ENCODE results near the gene RASGRP2. TPM values are rescaled to one million over a fixed set of nuclear protein-coding genes. Genes with fewer than 3 reads are reported as not detected.

Gene RASGRP2
- total RNA-seq, 1 donor from 2014 or later = 12.0 TPM

DNA sequence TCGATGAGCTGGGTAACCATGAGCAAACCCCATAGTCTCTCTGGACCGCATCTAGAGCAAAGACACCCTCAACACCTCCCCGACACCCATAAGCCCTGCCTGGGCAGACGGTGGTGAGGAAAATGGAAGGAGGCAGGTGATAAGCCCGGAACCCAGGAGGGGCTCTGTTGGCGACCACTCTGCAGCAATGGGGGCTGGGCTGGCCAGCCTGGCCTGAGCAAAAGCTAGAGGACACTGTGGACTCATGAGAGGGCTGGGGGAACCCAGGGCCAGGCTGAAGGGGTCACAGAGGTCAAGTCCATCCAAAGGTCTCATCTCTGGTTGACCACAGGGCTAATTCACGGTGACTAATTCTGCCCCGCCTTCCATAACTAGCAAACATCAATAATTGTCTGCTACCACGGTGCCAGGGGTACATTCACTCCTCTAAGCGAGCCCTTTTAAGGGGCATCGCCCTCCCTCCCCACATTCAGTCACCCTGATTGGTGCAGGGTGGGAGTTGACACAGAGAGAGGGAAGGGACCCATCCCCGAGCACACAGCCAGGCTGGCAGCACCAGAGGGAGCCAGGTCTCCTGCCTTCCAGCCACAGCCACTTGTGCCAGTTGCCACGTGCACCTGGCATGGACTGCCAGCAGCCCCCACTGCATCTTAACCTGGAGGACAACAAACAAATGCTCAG, 11.9 kb upstream of the RASGRP2 start:
- Histone ChIP-seq H3K27ac (ENCODE audit: low read depth, low read length) (peak overlapping the region; percentile 20), H3K9ac (ENCODE audit: low read depth in 1 of 3, low read length in 3 of 3) (peak overlapping the region in 2 of 3 donors; percentile 65 to 100), H3K4me3 (ENCODE audit: low read length in 3 of 3) (peak overlapping the region; percentile 47 to 54 (median 49)), H3K4me1 (ENCODE audit: control insufficient read depth in 3 of 3, insufficient read depth in 3 of 3, low read length in 3 of 3) (peaks cover 70 to 96% (median 90%) of the 10 kb centered on the region in 3 donors), H3K36me3 (ENCODE audit: control insufficient read depth in 3 of 3, insufficient read depth in 3 of 3, low read length in 3 of 3) (peaks cover 63 to 72% (median 66%) of the 10 kb centered on the region in 3 donors), H3K27me3 (ENCODE audit: control insufficient read depth in 3 of 3, insufficient read depth in 3 of 3, low read length in 3 of 3) (no peaks in the 10 kb centered on the region), H3K9me3 (ENCODE audit: control insufficient read depth in 3 of 3, low read length in 3 of 3) (no peaks in the 10 kb centered on the region)

- H3K27ac ChIP-seq (ENCODE audit: low read depth, low read length) = peak overlapping the region; percentile 20
- no peaks in the 10 kb centered on the region for H3K27me3 ChIP-seq (ENCODE audit: control insufficient read depth in 3 of 3, insufficient read depth in 3 of 3, low read length in 3 of 3)
- no peaks in the 10 kb centered on the region for H3K9me3 ChIP-seq (ENCODE audit: control insufficient read depth in 3 of 3, low read length in 3 of 3)
- peaks cover 68 to 95% (median 89%) of the 10 kb centered on the region in 3 donors for H3K4me1 ChIP-seq (ENCODE audit: control insufficient read depth in 3 of 3, insufficient read depth in 3 of 3, low read length in 3 of 3)
- H3K36me3 ChIP-seq (ENCODE audit: control insufficient read depth in 3 of 3, insufficient read depth in 3 of 3, low read length in 3 of 3) = peaks cover 70 to 78% (median 73%) of the 10 kb centered on the region in 3 donors
- peak overlapping the region; percentile 14 to 100 (median 65) for H3K9ac ChIP-seq (ENCODE audit: low read depth in 1 of 3, low read length in 3 of 3)
- peak overlapping the region; percentile 47 to 54 (median 49) for H3K4me3 ChIP-seq (ENCODE audit: low read length in 3 of 3)
These were observed 11.1 kb upstream of the RASGRP2 start for GRCh38 chr11:64754919-64755662.

- Histone ChIP-seq H3K36me3 (ENCODE audit: control insufficient read depth in 3 of 3, insufficient read depth in 3 of 3, low read length in 3 of 3) (peaks cover 71 to 78% (median 74%) of the 10 kb centered on the region in 3 donors), H3K27ac (ENCODE audit: low read depth, low read length) (peak overlapping the region; percentile 0), H3K4me1 (ENCODE audit: control insufficient read depth in 3 of 3, insufficient read depth in 3 of 3, low read length in 3 of 3) (peaks cover 67 to 87% (median 84%) of the 10 kb centered on the region in 3 donors)
These were observed 10.4 kb upstream of the RASGRP2 start for GRCh38 chr11:64754124-64754918.

GRCh38 chr11:64753380-64754123, 9.6 kb upstream of the RASGRP2 start:
- peaks cover 67 to 81% (median 80%) of the 10 kb centered on the region in 3 donors for H3K4me1 ChIP-seq (ENCODE audit: control insufficient read depth in 3 of 3, insufficient read depth in 3 of 3, low read length in 3 of 3)
- H3K36me3 ChIP-seq (ENCODE audit: control insufficient read depth in 3 of 3, insufficient read depth in 3 of 3, low read length in 3 of 3) = peaks cover 72 to 75% (median 72%) of the 10 kb centered on the region in 3 donors
- no peak overlapping the region for H3K27ac ChIP-seq (ENCODE audit: low read depth, low read length)
- peak overlapping the region in 1 of 3 donors; percentile 45 for H3K4me3 ChIP-seq (ENCODE audit: low read length in 3 of 3)
- no peaks in the 10 kb centered on the region for H3K27me3 ChIP-seq (ENCODE audit: control insufficient read depth in 3 of 3, insufficient read depth in 3 of 3, low read length in 3 of 3)
- H3K9ac ChIP-seq (ENCODE audit: low read depth in 1 of 3, low read length in 3 of 3) = peak overlapping the region in 2 of 3 donors; percentile 12 to 50
- no peaks in the 10 kb centered on the region for H3K9me3 ChIP-seq (ENCODE audit: control insufficient read depth in 3 of 3, low read length in 3 of 3)

More at GRCh38 chr11:64754124-64754918, 10.4 kb upstream of the RASGRP2 start:
- H3K27me3 ChIP-seq (ENCODE audit: control insufficient read depth in 3 of 3, insufficient read depth in 3 of 3, low read length in 3 of 3) = no peaks in the 10 kb centered on the region
- H3K9ac ChIP-seq (ENCODE audit: low read depth in 1 of 3, low read length in 3 of 3) = peak overlapping the region; percentile 12 to 100 (median 14)
- H3K4me3 ChIP-seq (ENCODE audit: low read length in 3 of 3) = peak overlapping the region; percentile 14 to 54 (median 47)
- no peaks in the 10 kb centered on the region for H3K9me3 ChIP-seq (ENCODE audit: control insufficient read depth in 3 of 3, low read length in 3 of 3)

DNA sequence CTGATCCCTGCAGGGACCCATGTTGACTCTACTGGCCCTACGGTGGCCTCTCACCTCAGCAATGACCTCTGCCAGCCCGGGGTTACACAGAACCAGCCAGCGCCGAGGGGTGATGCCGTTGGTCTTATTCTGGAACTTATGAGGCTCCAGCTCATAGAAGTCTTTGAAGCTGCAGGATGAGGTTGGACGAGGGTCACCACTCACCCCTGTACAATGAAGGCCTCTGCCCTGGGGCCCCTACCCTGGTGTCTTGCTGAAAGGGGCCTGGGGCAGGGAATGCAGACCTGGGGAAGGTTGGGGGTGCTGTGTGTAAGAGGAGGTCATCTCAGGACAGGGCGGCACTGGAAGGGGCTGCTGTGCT, 9.1 kb upstream of the RASGRP2 start:
- peaks cover 69 to 79% (median 79%) of the 10 kb centered on the region in 3 donors for H3K4me1 ChIP-seq (ENCODE audit: control insufficient read depth in 3 of 3, insufficient read depth in 3 of 3, low read length in 3 of 3)
- H3K36me3 ChIP-seq (ENCODE audit: control insufficient read depth in 3 of 3, insufficient read depth in 3 of 3, low read length in 3 of 3) = peaks cover 69 to 72% (median 70%) of the 10 kb centered on the region in 3 donors

DNA sequence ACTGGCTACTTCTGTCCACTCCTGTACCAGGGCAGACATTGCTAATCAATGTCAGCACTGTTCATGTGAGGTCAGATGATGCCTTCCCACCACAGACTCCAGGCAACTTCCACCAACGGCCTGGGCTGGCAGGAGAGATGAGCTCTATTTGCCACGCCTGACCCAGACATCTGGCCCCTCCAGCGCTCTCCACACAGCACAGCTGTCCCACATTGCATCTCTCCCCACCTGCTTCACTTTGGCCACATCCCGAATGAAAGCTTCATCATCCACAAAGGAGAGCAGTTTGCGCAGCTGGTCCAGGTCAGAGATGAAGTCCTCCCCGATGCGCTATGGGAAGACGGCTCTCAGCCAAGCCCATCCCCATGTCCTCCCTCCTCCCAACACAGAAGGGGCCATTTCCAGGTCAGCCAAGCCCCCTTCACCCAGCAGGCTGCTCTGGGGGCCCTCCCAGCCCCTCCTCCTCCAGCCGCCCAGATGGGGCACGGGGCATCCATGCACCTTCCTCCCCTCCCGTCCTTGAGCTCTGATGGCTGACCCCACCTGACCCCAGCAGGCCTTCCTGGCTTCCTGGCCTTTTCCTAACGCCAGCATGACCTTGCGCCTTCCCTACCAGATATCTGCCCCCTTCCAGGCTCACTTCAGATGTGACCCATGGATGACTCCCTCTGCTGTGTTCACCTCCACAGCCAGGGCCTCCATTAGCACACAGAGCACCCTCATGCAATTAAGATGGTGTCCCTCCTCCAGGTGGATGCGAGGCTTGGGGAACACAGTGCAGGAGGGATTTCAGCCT, 8.4 kb upstream of the RASGRP2 start:
- no peaks in the 10 kb centered on the region for H3K27me3 ChIP-seq (ENCODE audit: control insufficient read depth in 3 of 3, insufficient read depth in 3 of 3, low read length in 3 of 3)
- peak overlapping the region in 2 of 3 donors; percentile 3 to 35 for H3K4me3 ChIP-seq (ENCODE audit: low read length in 3 of 3)
- no peak overlapping the region for H3K27ac ChIP-seq (ENCODE audit: low read depth, low read length)
- no peaks in the 10 kb centered on the region for H3K9me3 ChIP-seq (ENCODE audit: control insufficient read depth in 3 of 3, low read length in 3 of 3)
- peaks cover 65 to 70% (median 66%) of the 10 kb centered on the region in 3 donors for H3K36me3 ChIP-seq (ENCODE audit: control insufficient read depth in 3 of 3, insufficient read depth in 3 of 3, low read length in 3 of 3)
- peak overlapping the region in 1 of 3 donors; percentile 70 for H3K9ac ChIP-seq (ENCODE audit: low read depth in 1 of 3, low read length in 3 of 3)
- peaks cover 68 to 79% (median 79%) of the 10 kb centered on the region in 3 donors for H3K4me1 ChIP-seq (ENCODE audit: control insufficient read depth in 3 of 3, insufficient read depth in 3 of 3, low read length in 3 of 3)

More for the DNA sequence above, 9.1 kb upstream of the RASGRP2 start:
- Histone ChIP-seq H3K27ac (ENCODE audit: low read depth, low read length) (no peak overlapping the region), H3K27me3 (ENCODE audit: control insufficient read depth in 3 of 3, insufficient read depth in 3 of 3, low read length in 3 of 3) (no peaks in the 10 kb centered on the region), H3K9ac (ENCODE audit: low read depth in 1 of 3, low read length in 3 of 3) (peak overlapping the region in 1 of 3 donors; percentile 70), H3K4me3 (ENCODE audit: low read length in 3 of 3) (peak overlapping the region in 2 of 3 donors; percentile 30 to 35), H3K9me3 (ENCODE audit: control insufficient read depth in 3 of 3, low read length in 3 of 3) (no peaks in the 10 kb centered on the region)

DNA sequence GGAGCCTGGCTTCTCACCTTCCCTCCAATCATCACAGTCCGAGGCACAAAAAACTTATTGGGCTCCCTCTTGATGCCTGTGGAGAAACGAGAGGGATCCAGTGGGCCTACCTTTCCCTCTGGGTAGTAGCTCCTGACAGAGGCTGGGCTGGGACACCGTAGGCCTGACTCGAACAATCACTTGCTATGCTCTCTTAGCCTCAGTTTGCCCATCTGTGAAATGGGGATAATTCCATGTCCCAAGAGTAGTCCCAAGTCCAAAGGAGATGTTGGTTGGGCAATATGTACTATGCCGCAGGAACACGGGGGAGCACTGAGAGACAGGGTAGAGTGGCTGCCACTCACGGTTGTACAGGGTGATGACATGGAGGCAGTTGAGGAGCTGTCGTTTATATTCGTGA, 7.6 kb upstream of the RASGRP2 start:
- Histone ChIP-seq H3K27ac (ENCODE audit: low read depth, low read length) (no peak overlapping the region), H3K36me3 (ENCODE audit: control insufficient read depth in 3 of 3, insufficient read depth in 3 of 3, low read length in 3 of 3) (peaks cover 66 to 76% (median 67%) of the 10 kb centered on the region in 3 donors), H3K27me3 (ENCODE audit: control insufficient read depth in 3 of 3, insufficient read depth in 3 of 3, low read length in 3 of 3) (no peaks in the 10 kb centered on the region), H3K9ac (ENCODE audit: low read depth in 1 of 3, low read length in 3 of 3) (no peak overlapping the region), H3K4me1 (ENCODE audit: control insufficient read depth in 3 of 3, insufficient read depth in 3 of 3, low read length in 3 of 3) (peaks cover 70 to 79% (median 79%) of the 10 kb centered on the region in 3 donors), H3K4me3 (ENCODE audit: low read length in 3 of 3) (no peak overlapping the region), H3K9me3 (ENCODE audit: control insufficient read depth in 3 of 3, low read length in 3 of 3) (no peaks in the 10 kb centered on the region)

DNA sequence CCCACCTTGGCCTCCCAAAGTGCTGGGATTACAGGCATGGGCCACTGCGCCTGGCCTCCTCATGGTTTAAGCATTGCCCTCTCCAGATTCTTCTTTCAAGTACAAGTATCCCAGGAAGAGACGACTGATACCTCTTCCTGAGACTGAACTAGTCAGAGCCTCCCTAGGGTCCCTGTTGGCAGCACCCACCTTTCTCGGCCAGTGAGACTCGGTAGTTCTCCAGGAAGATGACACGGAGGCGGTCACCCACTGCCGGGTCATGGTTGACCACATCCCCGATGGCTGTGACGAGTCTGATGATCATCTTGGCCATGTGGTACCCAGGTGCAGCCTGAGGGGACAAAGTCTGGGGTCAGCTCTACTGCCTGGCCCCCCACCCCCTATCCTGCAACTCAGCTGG, 7.2 kb upstream of the RASGRP2 start:
- Histone ChIP-seq H3K4me3 (ENCODE audit: low read length in 3 of 3) (no peak overlapping the region), H3K4me1 (ENCODE audit: control insufficient read depth in 3 of 3, insufficient read depth in 3 of 3, low read length in 3 of 3) (peaks cover 70 to 79% (median 79%) of the 10 kb centered on the region in 3 donors), H3K9ac (ENCODE audit: low read depth in 1 of 3, low read length in 3 of 3) (no peak overlapping the region), H3K27me3 (ENCODE audit: control insufficient read depth in 3 of 3, insufficient read depth in 3 of 3, low read length in 3 of 3) (no peaks in the 10 kb centered on the region), H3K27ac (ENCODE audit: low read depth, low read length) (no peak overlapping the region), H3K9me3 (ENCODE audit: control insufficient read depth in 3 of 3, low read length in 3 of 3) (no peaks in the 10 kb centered on the region), H3K36me3 (ENCODE audit: control insufficient read depth in 3 of 3, insufficient read depth in 3 of 3, low read length in 3 of 3) (peaks cover 66 to 73% (median 67%) of the 10 kb centered on the region in 3 donors)
